HL-60/S4 (cell line): Measurements from ENCODE around the gene RGS9.

Source experiments
- in situ Hi-C: fragments of 300-500 bp; cut with MboI; formaldehyde crosslinking; loops from 2 replicates; pipeline ENCODE4 v1.14.3; 2022; ENCODE audit warnings: low sequenced_read_pairs

Gene RGS9

GRCh38 chr17:65236321-65236720 is 99.2 kb downstream of the RGS9 start:
- in situ Hi-C loops, result loop anchor here (10.0 to 25.0 kb wide), 2 partner anchors 318 to 926 kb away; no protein-coding TSS in a partner anchor

- in situ Hi-C loops, result loop anchor here (25.0 kb wide), 1 partner anchor 918 kb away; no protein-coding TSS in a partner anchor
These were observed 106.9 kb downstream of the RGS9 start for GRCh38 chr17:65243838-65244625.

DNA sequence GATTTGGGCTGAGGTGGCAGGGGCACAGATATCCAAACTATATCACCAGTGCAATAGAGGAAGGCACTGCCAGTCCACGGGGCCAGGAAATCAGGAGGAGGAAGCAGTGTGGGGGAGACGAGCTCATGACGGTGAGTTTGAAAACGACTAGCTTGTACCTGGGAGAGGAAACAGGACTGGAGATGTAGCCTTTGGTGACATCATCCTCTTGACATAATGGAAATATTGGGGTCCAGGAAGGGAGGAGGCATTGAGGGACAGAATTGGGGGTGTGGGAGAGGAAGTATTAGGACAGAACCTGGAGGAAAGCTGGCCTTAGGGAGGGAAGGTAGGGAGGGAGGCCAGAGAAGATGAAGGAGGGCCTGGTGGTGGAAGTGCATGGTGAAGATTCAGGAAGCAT is 109.1 kb downstream of the RGS9 start:
- in situ Hi-C loops, result loop anchor here (25.0 kb wide), 1 partner anchor 916 kb away; no protein-coding TSS in a partner anchor

DNA sequence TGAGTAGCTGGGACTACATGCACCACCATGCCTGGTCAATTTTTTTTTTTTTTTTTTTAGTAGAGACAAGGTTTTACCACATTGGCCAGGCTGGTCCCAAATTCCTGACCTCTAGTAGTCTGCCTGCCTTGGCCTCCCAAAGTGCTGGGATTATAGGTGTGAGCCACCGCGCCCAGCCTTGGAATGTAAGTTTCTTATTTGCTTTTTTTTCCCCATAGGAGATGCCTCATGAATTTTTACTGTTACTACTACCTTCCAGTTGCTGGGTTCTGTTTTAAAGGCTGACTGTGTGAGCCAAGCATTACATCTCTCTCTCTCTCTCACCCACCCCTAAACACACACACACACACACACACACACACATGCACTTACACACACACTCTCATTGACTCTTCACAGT is 112.6 kb downstream of the RGS9 start:
- in situ Hi-C loops, result loop anchor here (25.0 kb wide), 1 partner anchor 913 kb away; no protein-coding TSS in a partner anchor

GRCh38 chr17:65254166-65254565 is 117.0 kb downstream of the RGS9 start:
- in situ Hi-C loops, result no loop called here

DNA sequence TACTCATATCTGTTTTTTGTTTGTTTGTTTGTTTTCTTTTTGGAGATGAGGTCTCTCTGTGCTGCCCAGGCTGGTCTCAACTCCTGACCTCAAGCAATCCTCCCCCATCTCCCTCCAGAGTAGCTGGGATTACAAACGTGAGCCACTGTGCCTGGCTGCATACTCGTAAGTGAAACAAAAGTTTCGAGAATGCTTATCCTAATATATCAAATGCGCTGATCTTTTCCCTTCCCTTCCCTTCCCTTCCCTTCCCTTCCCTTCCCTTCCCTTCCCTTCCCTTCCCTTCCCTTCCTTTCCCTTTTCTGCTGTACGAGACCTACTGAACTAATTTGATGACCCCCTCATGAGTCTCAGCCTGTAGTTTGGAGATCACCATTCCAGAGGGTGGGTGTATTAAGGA is 122.1 kb downstream of the RGS9 start:
- in situ Hi-C loops, result no loop called here

- in situ Hi-C loops, result no loop called here
These were observed 122.7 kb downstream of the RGS9 start for GRCh38 chr17:65259696-65260485.

DNA sequence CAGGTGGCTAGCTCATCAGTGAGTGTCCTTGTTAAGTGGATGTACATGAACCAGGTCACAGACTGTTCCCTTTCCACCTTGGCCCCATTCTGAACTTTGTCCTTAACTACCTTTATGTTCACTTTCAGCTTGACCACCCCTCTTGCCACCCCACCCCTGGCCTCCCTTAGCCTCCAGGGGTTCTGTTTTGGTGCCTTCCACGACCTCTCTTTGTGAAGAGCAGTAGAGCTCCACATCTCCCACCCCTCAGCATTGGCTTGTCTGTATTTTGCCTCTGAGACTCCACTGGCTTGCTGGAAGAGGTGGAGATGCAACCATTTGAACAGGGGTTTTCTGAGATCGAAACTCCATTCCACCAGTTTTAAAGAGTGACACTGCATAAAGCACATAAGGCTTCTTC is 123.5 kb downstream of the RGS9 start:
- in situ Hi-C loops, result no loop called here

DNA sequence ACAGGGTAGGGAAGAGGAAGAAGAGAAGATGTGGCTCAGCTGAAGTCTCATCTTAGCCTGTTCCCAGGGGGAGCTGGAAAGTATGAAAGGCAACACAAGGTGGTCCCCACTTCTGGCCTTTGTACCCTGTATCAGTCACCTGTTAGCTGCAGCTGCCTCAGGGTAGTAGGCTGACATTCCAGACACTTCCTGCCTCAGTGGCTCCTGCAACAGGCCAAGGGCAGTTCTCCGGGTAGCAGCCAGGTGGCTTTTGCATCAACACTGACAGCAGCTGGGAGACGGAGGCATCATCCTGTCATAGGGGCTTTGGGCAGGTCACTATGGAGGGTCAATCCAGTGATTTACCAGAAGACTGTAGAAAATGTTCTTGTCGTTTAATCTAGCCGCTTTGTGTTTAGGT is 124.0 kb downstream of the RGS9 start:
- in situ Hi-C loops, result no loop called here

GRCh38 chr17:65261682-65262636 is 124.8 kb downstream of the RGS9 start:
- in situ Hi-C loops, result no loop called here

- in situ Hi-C loops, result no loop called here
These were observed 128.1 kb downstream of the RGS9 start for GRCh38 chr17:65265276-65265675.

- in situ Hi-C loops, result no loop called here
These were observed 131.7 kb downstream of the RGS9 start for GRCh38 chr17:65268832-65269231.

GRCh38 chr17:65270499-65271253 is 133.5 kb downstream of the RGS9 start:
- in situ Hi-C loops, result no loop called here

- in situ Hi-C loops, result no loop called here
These were observed 134.1 kb downstream of the RGS9 start for GRCh38 chr17:65271296-65271695.
